DND-41 (cell line): ENCODE results near the gene SGSM2.

Experiments
- ATAC-seq: fragments of 200-7000 bp; cut with Tn5 transposase; 3 replicates; pipeline ENCODE4 v1.9.1; 2021; ENCODE audit warnings: low read depth; ENCODE audit not compliant: insufficient read depth
- DNase-seq: peaks from one replicate; pipeline ENCODE4 v3.0.0-alpha.2; 2020
- H2AFZ ChIP-seq: 2 replicates; pipeline ENCODE4 v1.6.0; 2012; ENCODE audit warnings: low read depth, low read length
- H3K27ac ChIP-seq: 2 replicates; pipeline ENCODE4 v1.5.1; 2012; ENCODE audit warnings: low read length, inconsistent platforms
- H3K27me3 ChIP-seq: fragments of 200-600 bp; sonication (generic); 2 replicates; pipeline ENCODE4 v1.6.0; 2012; ENCODE audit warnings: low read length, mild to moderate bottlenecking, inconsistent platforms; ENCODE audit not compliant: insufficient read depth, poor library complexity
- H3K36me3 ChIP-seq: 2 replicates; pipeline ENCODE4 v1.5.1; 2012; ENCODE audit warnings: low read length, inconsistent platforms; ENCODE audit not compliant: insufficient read depth
- H3K4me1 ChIP-seq: 2 replicates; pipeline ENCODE4 v1.5.1; 2012; ENCODE audit warnings: mild to moderate bottlenecking, low read length; ENCODE audit not compliant: insufficient read depth
- H3K4me2 ChIP-seq: 2 replicates; pipeline ENCODE4 v1.6.0; 2012; ENCODE audit warnings: mild to moderate bottlenecking, moderate library complexity, low read length, inconsistent platforms; ENCODE audit not compliant: insufficient read depth
- H3K4me3 ChIP-seq, 2 experiments: fragments of 200-600 bp in 1 of 2; shearing (Covaris generic) in 1 of 2; 2 replicates each; pipeline ENCODE4 v1.5.1; 2012 to 2016; ENCODE audit warnings: inconsistent platforms in 2 of 2, low read length in 2 of 2, mild to moderate bottlenecking in 2 of 2, low read depth in 1 of 2, moderate library complexity in 1 of 2
- H3K79me2 ChIP-seq: 2 replicates; pipeline ENCODE4 v1.6.0; 2012; ENCODE audit warnings: low read length, inconsistent platforms; ENCODE audit not compliant: insufficient read depth
- H3K9ac ChIP-seq: 2 replicates; pipeline ENCODE4 v1.6.0; 2012; ENCODE audit warnings: low read depth, mild to moderate bottlenecking, inconsistent platforms, low read length, moderate library complexity
- H3K9me3 ChIP-seq: 2 replicates; pipeline ENCODE4 v1.5.1; 2012; ENCODE audit warnings: low read length, moderate library complexity, mild to moderate bottlenecking, inconsistent platforms; ENCODE audit not compliant: insufficient read depth, severe bottlenecking
- H4K20me1 ChIP-seq: 2 replicates; pipeline ENCODE4 v1.6.0; 2012; ENCODE audit warnings: low read length; ENCODE audit not compliant: insufficient read depth
- CTCF ChIP-seq: IDR thresholded peaks from 2 replicates; pipeline ENCODE4 v1.5.1; 2012; ENCODE audit warnings: borderline replicate concordance, low read length, moderate library complexity, mild to moderate bottlenecking; ENCODE audit not compliant: poor library complexity, severe bottlenecking; ENCODE audit errors: extremely low read depth
- EZH2 ChIP-seq: IDR thresholded peaks from 3 replicates; pipeline ENCODE4 v1.6.1; 2012; ENCODE audit warnings: borderline replicate concordance, low read depth, mild to moderate bottlenecking, moderate library complexity, low read length, inconsistent platforms; ENCODE audit not compliant: severe bottlenecking

Gene SGSM2

GRCh38 chr17:2347805-2348685, 10.7 kb downstream of the SGSM2 start:
- no peaks in the 10 kb centered on the region for H3K79me2 ChIP-seq
- no peak overlapping the region for H3K4me3 ChIP-seq
- H3K27ac ChIP-seq, result no peak overlapping the region
- H3K27me3 ChIP-seq, result no peaks in the 10 kb centered on the region
- H2AFZ ChIP-seq, result no peak overlapping the region
- ATAC-seq (no peak), DNase-seq (no peak)
- no peak overlapping the region for H3K9ac ChIP-seq
- H4K20me1 ChIP-seq, result peaks cover 15% of the 10 kb centered on the region; the same call in 1 of the 2 replicates
- H3K36me3 ChIP-seq, result peaks cover 27% of the 10 kb centered on the region
- peaks cover 2% of the 10 kb centered on the region; the same call in 1 of the 2 replicates for H3K4me1 ChIP-seq
- no peak overlapping the region for H3K4me2 ChIP-seq
- no peaks in the 10 kb centered on the region for H3K9me3 ChIP-seq
- TF ChIP-seq EZH2 (no peak), CTCF (no peak)

- no peak for DNase-seq
- Histone ChIP-seq H3K27ac (no peak overlapping the region), H3K9me3 (no peaks in the 10 kb centered on the region), H4K20me1 (peaks cover 20% of the 10 kb centered on the region), H2AFZ (no peak overlapping the region), H3K9ac (no peak overlapping the region), H3K4me2 (no peak overlapping the region), H3K79me2 (no peaks in the 10 kb centered on the region), H3K36me3 (peaks cover 15% of the 10 kb centered on the region; the same call in 1 of the 2 replicates), H3K4me3 (no peak overlapping the region), H3K27me3 (no peaks in the 10 kb centered on the region), H3K4me1 (peaks cover 11% of the 10 kb centered on the region)
- ATAC-seq, result no peak
- TF ChIP-seq CTCF, result no peak
- TF ChIP-seq EZH2, result no peak
Observed at GRCh38 chr17:2351269-2351668, 14.0 kb downstream of the SGSM2 start.

GRCh38 chr17:2354311-2354710, 17.0 kb downstream of the SGSM2 start:
- no peak for ATAC-seq
- H3K9ac ChIP-seq, result no peak overlapping the region
- H3K36me3 ChIP-seq, result peaks cover 14% of the 10 kb centered on the region
- H3K4me1 ChIP-seq, result peaks cover 11% of the 10 kb centered on the region
- H3K4me3 ChIP-seq, result no peak overlapping the region
- no peak overlapping the region for H3K4me2 ChIP-seq
- H2AFZ ChIP-seq, result no peak overlapping the region
- 0 out of 2 replicates have a peak, but pooled peaks cover 4% of the 10 kb centered on the region for H3K79me2 ChIP-seq
- DNase-seq, result no peak
- H4K20me1 ChIP-seq, result peaks cover 33% of the 10 kb centered on the region
- no peaks in the 10 kb centered on the region for H3K9me3 ChIP-seq
- no peaks in the 10 kb centered on the region for H3K27me3 ChIP-seq
- H3K27ac ChIP-seq, result no peak overlapping the region
- TF ChIP-seq CTCF (no peak), EZH2 (no peak)
